Parathyroid adenoma (tissue), 2 donors: Measurements from ENCODE around the gene TFAP2D.

ENCODE experiments used
- H2AFZ ChIP-seq: fragments of 300-600 bp; sonication (generic); one replicate; pipeline ENCODE4 v1.7.0; 2017; ENCODE audit warnings: antibody characterized with exemption, mild to moderate bottlenecking
- H3K27ac ChIP-seq: fragments of 300-600 bp; sonication (generic); one replicate; pipeline ENCODE4 v1.7.0; 2017
- H3K27me3 ChIP-seq: fragments of 300-600 bp; sonication (generic); one replicate; pipeline ENCODE4 v1.7.0; 2017; ENCODE audit warnings: low read length; ENCODE audit not compliant: control insufficient read depth, insufficient read depth
- H3K36me3 ChIP-seq: fragments of 300-600 bp; sonication (generic); one replicate; pipeline ENCODE4 v1.7.0; 2017; ENCODE audit warnings: low read length; ENCODE audit not compliant: control insufficient read depth, insufficient read depth
- H3K4me1 ChIP-seq: fragments of 300-600 bp; sonication (generic); one replicate; pipeline ENCODE4 v1.7.0; 2017; ENCODE audit warnings: control low read depth
- H3K4me2 ChIP-seq: fragments of 300-600 bp; sonication (generic); one replicate; pipeline ENCODE4 v1.7.0; 2017; ENCODE audit warnings: low read length
- H3K4me3 ChIP-seq: fragments of 300-600 bp; sonication (generic); one replicate; pipeline ENCODE4 v1.7.0; 2017; ENCODE audit warnings: low read depth, low read length
- H3K79me2 ChIP-seq: fragments of 300-600 bp; sonication (generic); one replicate; pipeline ENCODE4 v1.7.0; 2017; ENCODE audit warnings: control low read depth
- H3K9ac ChIP-seq: fragments of 300-600 bp; sonication (generic); one replicate; pipeline ENCODE4 v1.7.0; 2017; ENCODE audit warnings: mild to moderate bottlenecking
- H3K9me3 ChIP-seq: fragments of 300-600 bp; sonication (generic); one replicate; pipeline ENCODE4 v1.7.0; 2017; ENCODE audit warnings: low read length; ENCODE audit not compliant: control insufficient read depth
- CTCF ChIP-seq: fragments of 300-600 bp; sonication (generic); IDR thresholded peaks from one replicate; pipeline ENCODE4 v1.7.0; 2017; ENCODE audit warnings: antibody characterized with exemption, mild to moderate bottlenecking
- donor health status: primary hyperparathyroidism.

The TFAP2D gene

GRCh38 chr6:50744976-50745375, 31.6 kb downstream of the TFAP2D start:
- Histone ChIP-seq H3K9ac (no peak overlapping the region), H2AFZ (no peak overlapping the region)

GRCh38 chr6:50762798-50763197, 49.5 kb downstream of the TFAP2D start:
- no peak for TF ChIP-seq CTCF
- H3K4me1 ChIP-seq, result no peaks in the 10 kb centered on the region
- no peak overlapping the region for H3K4me2 ChIP-seq
- no peaks in the 10 kb centered on the region for H3K27me3 ChIP-seq
- H3K79me2 ChIP-seq, result no peaks in the 10 kb centered on the region
- no peak overlapping the region for H3K4me3 ChIP-seq
- H2AFZ ChIP-seq, result no peak overlapping the region
- H3K36me3 ChIP-seq, result no peaks in the 10 kb centered on the region
- no peaks in the 10 kb centered on the region for H3K9me3 ChIP-seq
- H3K27ac ChIP-seq, result no peak overlapping the region
- H3K9ac ChIP-seq, result no peak overlapping the region

More at GRCh38 chr6:50744976-50745375, 31.6 kb downstream of the TFAP2D start:
- Histone ChIP-seq H3K4me2 (no peak overlapping the region), H3K27ac (no peak overlapping the region), H3K27me3 (no peaks in the 10 kb centered on the region), H3K9me3 (no peaks in the 10 kb centered on the region), H3K36me3 (no peaks in the 10 kb centered on the region), H3K4me1 (no peaks in the 10 kb centered on the region), H3K79me2 (no peaks in the 10 kb centered on the region), H3K4me3 (no peak overlapping the region)
- no peak for TF ChIP-seq CTCF

GRCh38 chr6:50778696-50779095, 65.4 kb downstream of the TFAP2D start:
- Histone ChIP-seq H3K36me3 (no peaks in the 10 kb centered on the region), H3K4me1 (no peaks in the 10 kb centered on the region), H3K27ac (no peak overlapping the region), H3K9me3 (no peaks in the 10 kb centered on the region), H3K4me3 (no peak overlapping the region), H3K4me2 (no peak overlapping the region), H3K9ac (no peak overlapping the region), H2AFZ (no peak overlapping the region), H3K27me3 (no peaks in the 10 kb centered on the region), H3K79me2 (no peaks in the 10 kb centered on the region)
- no peak for TF ChIP-seq CTCF

GRCh38 chr6:50780382-50780781, 67.1 kb downstream of the TFAP2D start:
- Histone ChIP-seq H3K27ac (no peak overlapping the region), H3K27me3 (no peaks in the 10 kb centered on the region), H3K36me3 (no peaks in the 10 kb centered on the region), H3K9me3 (no peaks in the 10 kb centered on the region), H2AFZ (no peak overlapping the region), H3K9ac (no peak overlapping the region), H3K4me1 (no peaks in the 10 kb centered on the region), H3K4me3 (no peak overlapping the region), H3K79me2 (no peaks in the 10 kb centered on the region), H3K4me2 (no peak overlapping the region)
- no peak for TF ChIP-seq CTCF

GRCh38 chr6:50785921-50786320, 72.6 kb downstream of the TFAP2D start:
- Histone ChIP-seq H3K27ac (no peak overlapping the region), H3K9me3 (no peaks in the 10 kb centered on the region), H3K4me3 (no peak overlapping the region), H3K36me3 (no peaks in the 10 kb centered on the region), H2AFZ (no peak overlapping the region), H3K79me2 (no peaks in the 10 kb centered on the region), H3K4me2 (no peak overlapping the region), H3K4me1 (no peaks in the 10 kb centered on the region), H3K27me3 (no peaks in the 10 kb centered on the region), H3K9ac (no peak overlapping the region)
- TF ChIP-seq CTCF, result no peak
